ENCODE data around the gene C20orf144.
A peak's percentile ranks its signal among the peaks of the same experiment; 100 is the strongest.

C20orf144 gene

GRCh38 chr20:33660035-33660684, 2.0 kb upstream of the C20orf144 start:
- CTCF ChIA-PET, result interaction anchor here (1.0 kb wide), 1 partner anchor 203 kb away, joined by 5 read pairs; no protein-coding TSS in a partner anchor
- no peak overlapping the region for H3K27ac ChIP-seq
- no peak for TF ChIP-seq CTCF (conservative IDR thresholded peaks at IDR 0.05; ENCODE audit: low read depth)
- POLR2A ChIA-PET (ENCODE audit: low non-redundant PET), result no interaction called here
- no peak for DNase-seq (ENCODE audit: low spot score)

- no peak for TF ChIP-seq CTCF (conservative IDR thresholded peaks at IDR 0.05; ENCODE audit: low read depth)
- CTCF ChIA-PET, result interaction anchor here (0.6 to 1.0 kb wide), 2 partner anchors 203 to 665 kb away, joined by 3 to 5 read pairs; no protein-coding TSS in a partner anchor
- DNase-seq (ENCODE audit: low spot score), result no peak
- H3K27ac ChIP-seq, result no peak overlapping the region
- POLR2A ChIA-PET (ENCODE audit: low non-redundant PET), result no interaction called here
Observed at GRCh38 chr20:33660685-33661058, 1.5 kb upstream of the C20orf144 start.

GRCh38 chr20:33663161-33664084, 1.3 kb downstream of the C20orf144 start:
- ChIA-PET CTCF (interaction anchor here (0.6 to 3.6 kb wide), 4 partner anchors 10 to 249 kb away, joined by 4 to 16 read pairs (median 6); no protein-coding TSS in a partner anchor), POLR2A (ENCODE audit: low non-redundant PET) (interaction anchor here (0.5 to 1.2 kb wide), 7 partner anchors 9 to 1219 kb away, joined by 3 to 7 read pairs (median 4); partner anchors contain the start of gene CBFA2T2)
- DNase-seq (ENCODE audit: low spot score), result peak; percentile 88
- TF ChIP-seq CTCF (conservative IDR thresholded peaks at IDR 0.05; ENCODE audit: low read depth), result no peak
- H3K27ac ChIP-seq, result peak overlapping the region; percentile 88

- no peak for TF ChIP-seq CTCF (conservative IDR thresholded peaks at IDR 0.05; ENCODE audit: low read depth)
- CTCF ChIA-PET, result interaction anchor here (0.9 to 3.6 kb wide), 2 partner anchors 11 to 207 kb away, joined by 6 to 16 read pairs; no protein-coding TSS in a partner anchor
- no peak for DNase-seq (ENCODE audit: low spot score)
- POLR2A ChIA-PET (ENCODE audit: low non-redundant PET), result interaction anchor here (0.7 to 1.0 kb wide), 2 partner anchors 10 to 215 kb away, joined by 3 to 5 read pairs; no protein-coding TSS in a partner anchor
- peak overlapping the region; percentile 88 for H3K27ac ChIP-seq
Observed at GRCh38 chr20:33664085-33664761, 2.1 kb downstream of the C20orf144 start.

GRCh38 chr20:33664762-33665144, 2.6 kb downstream of the C20orf144 start:
- POLR2A ChIA-PET (ENCODE audit: low non-redundant PET), result no interaction called here
- no peak for TF ChIP-seq CTCF (conservative IDR thresholded peaks at IDR 0.05; ENCODE audit: low read depth)
- DNase-seq (ENCODE audit: low spot score), result no peak
- peak overlapping the region; percentile 88 for H3K27ac ChIP-seq
- CTCF ChIA-PET, result interaction anchor here (0.9 to 3.6 kb wide), 2 partner anchors 11 to 207 kb away, joined by 6 to 16 read pairs; no protein-coding TSS in a partner anchor
